ENCODE data around the gene STARD7.
"Not testable (repeated sequence)": the region's sequence is repeated elsewhere in the genome, so short reads cannot be mapped to it uniquely, and the experiment has no call there.

Gene STARD7

GRCh38 chr2:96241900-96242611 lies 33.4 kb upstream of the STARD7 start:
- Mint-ChIP-seq H3K36me3 (ENCODE audit: low read depth) (no peaks in the 10 kb centered on the region), H3K27me3 (no peaks in the 10 kb centered on the region), H3K9me3 (no peaks in the 10 kb centered on the region), H3K4me3 (peak overlapping the region; percentile 38), H3K4me1 (ENCODE audit: low read depth) (peaks cover 48% of the 10 kb centered on the region), H3K27ac (peak overlapping the region; percentile 82)

GRCh38 chr2:96241227-96241626 lies 32.6 kb upstream of the STARD7 start:
- peaks cover 42% of the 10 kb centered on the region for H3K4me1 Mint-ChIP-seq (ENCODE audit: low read depth)
- H3K27ac Mint-ChIP-seq: peak overlapping the region; percentile 82
- peak overlapping the region; percentile 38 for H3K4me3 Mint-ChIP-seq
- H3K36me3 Mint-ChIP-seq (ENCODE audit: low read depth): no peaks in the 10 kb centered on the region
- no peaks in the 10 kb centered on the region for H3K9me3 Mint-ChIP-seq
- H3K27me3 Mint-ChIP-seq: no peaks in the 10 kb centered on the region

GRCh38 chr2:96240341-96241038 lies 31.9 kb upstream of the STARD7 start:
- peak overlapping the region; percentile 82 for H3K27ac Mint-ChIP-seq
- no peaks in the 10 kb centered on the region for H3K36me3 Mint-ChIP-seq (ENCODE audit: low read depth)
- H3K4me1 Mint-ChIP-seq (ENCODE audit: low read depth): peaks cover 35% of the 10 kb centered on the region
- H3K9me3 Mint-ChIP-seq: no peaks in the 10 kb centered on the region
- H3K4me3 Mint-ChIP-seq: no peak overlapping the region
- no peaks in the 10 kb centered on the region for H3K27me3 Mint-ChIP-seq

DNA sequence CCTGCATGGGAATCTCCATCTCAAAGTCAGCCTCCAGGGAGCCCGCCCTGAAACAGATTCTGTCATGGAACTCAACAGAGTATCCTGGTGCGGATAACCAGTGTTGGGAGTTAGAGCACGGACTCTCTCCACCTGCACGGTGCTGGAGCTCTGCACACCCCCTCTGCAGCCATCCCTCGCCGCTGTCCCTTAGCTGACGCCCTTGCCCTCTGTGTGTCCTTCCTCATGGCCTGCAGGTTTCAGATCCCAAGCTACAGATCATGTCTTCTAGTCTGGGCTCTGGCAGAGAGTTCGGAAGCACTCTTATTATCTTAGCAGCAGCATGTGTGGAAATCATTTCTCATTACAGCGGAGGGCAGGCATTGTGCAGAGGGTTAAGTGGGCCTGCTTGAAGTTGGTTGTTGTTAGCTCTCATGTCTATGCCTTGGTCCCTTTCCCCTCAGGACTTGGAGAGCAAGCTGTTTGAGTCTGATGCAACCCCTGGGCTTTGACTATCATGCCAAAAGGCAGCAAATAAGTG lies 31.2 kb upstream of the STARD7 start:
- H3K4me3 Mint-ChIP-seq: no peak overlapping the region
- no peaks in the 10 kb centered on the region for H3K9me3 Mint-ChIP-seq
- H3K27me3 Mint-ChIP-seq: no peaks in the 10 kb centered on the region
- H3K4me1 Mint-ChIP-seq (ENCODE audit: low read depth): peaks cover 32% of the 10 kb centered on the region
- H3K27ac Mint-ChIP-seq: no peak overlapping the region
- no peaks in the 10 kb centered on the region for H3K36me3 Mint-ChIP-seq (ENCODE audit: low read depth)

DNA sequence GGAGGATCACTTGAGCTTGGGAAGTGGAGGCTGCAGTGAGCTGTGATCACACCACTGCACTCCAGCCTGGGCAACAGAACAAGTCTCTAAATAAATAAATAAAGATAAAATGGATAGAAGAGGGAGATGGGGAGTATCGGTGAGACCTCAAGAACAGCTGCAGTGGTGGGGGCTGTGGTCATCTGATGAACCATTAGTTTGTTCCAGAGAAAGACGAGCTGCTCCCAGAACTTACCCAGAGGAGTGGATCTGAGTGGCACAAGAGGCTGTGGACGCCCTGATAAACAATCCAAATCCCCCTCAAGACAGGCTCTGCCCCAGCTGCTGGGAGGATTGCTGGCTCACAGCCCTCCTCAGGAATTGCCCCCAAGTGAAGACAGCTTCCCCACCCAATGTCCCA lies 30.5 kb upstream of the STARD7 start:
- H3K27me3 Mint-ChIP-seq: no peaks in the 10 kb centered on the region
- no peak overlapping the region for H3K4me3 Mint-ChIP-seq
- H3K27ac Mint-ChIP-seq: no peak overlapping the region
- peaks cover 32% of the 10 kb centered on the region for H3K4me1 Mint-ChIP-seq (ENCODE audit: low read depth)
- H3K36me3 Mint-ChIP-seq (ENCODE audit: low read depth): no peaks in the 10 kb centered on the region
- H3K9me3 Mint-ChIP-seq: no peaks in the 10 kb centered on the region

DNA sequence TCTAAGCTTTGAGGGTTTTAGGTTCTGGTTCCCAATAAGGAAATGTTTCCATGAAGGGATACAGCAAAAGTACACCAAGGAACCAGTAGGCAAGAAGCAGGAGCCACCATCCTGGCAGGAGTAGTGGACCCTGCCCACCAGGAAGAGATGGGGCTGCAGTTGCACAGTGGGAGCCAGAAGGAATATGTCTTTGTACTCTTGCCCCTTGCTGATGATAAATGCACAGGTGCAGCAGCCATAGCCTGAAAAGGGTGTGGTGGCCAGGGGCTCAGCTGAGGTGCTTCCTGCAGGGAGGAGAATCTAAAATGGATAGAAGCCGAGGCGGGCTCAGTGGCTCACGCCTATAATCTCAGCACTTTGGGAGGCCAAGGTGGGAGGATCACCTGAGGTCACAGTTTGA lies 29.6 kb upstream of the STARD7 start:
- H3K4me3 Mint-ChIP-seq: no peak overlapping the region
- H3K27me3 Mint-ChIP-seq: no peaks in the 10 kb centered on the region
- no peak overlapping the region for H3K27ac Mint-ChIP-seq
- H3K36me3 Mint-ChIP-seq (ENCODE audit: low read depth): no peaks in the 10 kb centered on the region
- no peaks in the 10 kb centered on the region for H3K9me3 Mint-ChIP-seq
- peaks cover 35% of the 10 kb centered on the region for H3K4me1 Mint-ChIP-seq (ENCODE audit: low read depth)

DNA sequence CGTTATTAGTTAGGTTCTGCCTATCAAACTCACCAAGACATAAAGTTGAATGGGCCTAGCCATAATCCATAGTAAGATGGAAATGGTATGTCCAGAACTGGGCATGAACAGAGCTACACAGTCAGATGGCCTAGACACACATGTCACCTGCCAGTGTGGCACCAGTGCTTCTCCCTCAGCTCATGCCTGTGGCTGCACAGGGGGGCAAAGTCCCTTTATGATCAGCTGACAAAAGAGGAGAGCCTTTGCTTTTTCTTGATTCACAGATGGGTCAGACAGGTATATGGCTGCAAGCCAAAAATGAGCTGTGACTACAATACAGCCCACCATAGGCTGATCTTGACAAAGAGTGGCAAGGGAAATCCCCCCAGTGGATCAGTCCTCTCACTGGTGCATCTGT lies 28.3 kb upstream of the STARD7 start:
- Mint-ChIP-seq H3K36me3 (ENCODE audit: low read depth) (no peaks in the 10 kb centered on the region), H3K27me3 (no peaks in the 10 kb centered on the region), H3K9me3 (no peaks in the 10 kb centered on the region), H3K4me1 (ENCODE audit: low read depth) (peaks cover 21% of the 10 kb centered on the region), H3K27ac (no peak overlapping the region), H3K4me3 (no peak overlapping the region)

- Mint-ChIP-seq H3K4me1 (ENCODE audit: low read depth) (peaks cover 6% of the 10 kb centered on the region), H3K36me3 (ENCODE audit: low read depth) (no peaks in the 10 kb centered on the region), H3K27me3 (no peaks in the 10 kb centered on the region), H3K9me3 (no peaks in the 10 kb centered on the region), H3K4me3 (no peak overlapping the region), H3K27ac (no peak overlapping the region)
Observed at GRCh38 chr2:96233880-96234316, 25.3 kb upstream of the STARD7 start.

DNA sequence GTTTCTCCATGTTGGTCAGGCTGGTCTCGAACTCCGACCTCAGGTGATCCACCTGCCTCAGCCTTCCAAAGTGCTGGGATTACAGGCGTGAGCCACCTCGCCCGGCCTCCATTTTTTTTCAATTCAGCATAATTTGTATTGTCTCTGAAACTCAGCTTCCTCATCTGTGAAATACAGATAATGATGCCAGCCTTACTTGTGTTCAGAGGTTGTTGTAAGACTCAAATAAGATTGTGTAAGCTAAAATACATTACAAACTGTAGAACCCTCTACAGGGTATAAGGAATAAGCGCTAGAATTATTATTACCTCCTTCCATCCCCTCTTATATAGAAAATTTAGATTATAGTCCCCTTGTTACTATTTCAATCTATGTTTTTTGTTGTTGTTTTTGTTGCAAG lies 24.8 kb upstream of the STARD7 start:
- Mint-ChIP-seq H3K27ac (no peak overlapping the region), H3K4me1 (ENCODE audit: low read depth) (peaks cover 6% of the 10 kb centered on the region), H3K4me3 (no peak overlapping the region), H3K27me3 (no peaks in the 10 kb centered on the region), H3K9me3 (no peaks in the 10 kb centered on the region), H3K36me3 (ENCODE audit: low read depth) (no peaks in the 10 kb centered on the region)

- Mint-ChIP-seq H3K9me3 (no peaks in the 10 kb centered on the region), H3K4me1 (ENCODE audit: low read depth) (peaks cover 6% of the 10 kb centered on the region), H3K27ac (no peak overlapping the region), H3K4me3 (no peak overlapping the region), H3K27me3 (no peaks in the 10 kb centered on the region), H3K36me3 (ENCODE audit: low read depth) (no peaks in the 10 kb centered on the region)
Observed at GRCh38 chr2:96231316-96231715, 22.7 kb upstream of the STARD7 start.

GRCh38 chr2:96225016-96225533 lies 16.4 kb upstream of the STARD7 start:
- peaks cover 9% of the 10 kb centered on the region for H3K4me1 Mint-ChIP-seq (ENCODE audit: low read depth)
- H3K9me3 Mint-ChIP-seq: no peaks in the 10 kb centered on the region
- no peak overlapping the region for H3K4me3 Mint-ChIP-seq
- H3K36me3 Mint-ChIP-seq (ENCODE audit: low read depth): no peaks in the 10 kb centered on the region
- H3K27ac Mint-ChIP-seq: peak overlapping the region; percentile 34
- H3K27me3 Mint-ChIP-seq: no peaks in the 10 kb centered on the region

DNA sequence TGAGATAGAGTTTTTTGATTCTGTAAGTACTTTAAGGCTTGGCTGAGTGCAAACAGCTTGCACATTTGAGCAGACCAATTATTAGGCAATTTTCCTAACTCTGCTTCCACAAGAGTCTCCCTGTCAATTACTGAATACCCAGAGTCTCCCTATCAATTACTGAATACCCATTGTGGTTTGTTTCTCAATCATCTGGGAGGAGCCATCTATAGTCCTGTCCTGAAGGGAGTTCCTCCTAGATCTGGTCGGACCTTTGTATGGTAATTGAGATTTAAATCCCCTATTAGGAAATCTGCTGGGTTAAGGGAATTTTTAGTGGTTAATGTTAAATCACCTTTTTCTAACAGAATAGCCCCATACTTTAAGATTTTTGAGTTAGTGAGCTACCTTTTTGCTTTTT lies 12.5 kb upstream of the STARD7 start:
- not testable (repeated sequence) for H3K9me3 Mint-ChIP-seq; H3K4me3 Mint-ChIP-seq; H3K27ac Mint-ChIP-seq; H3K36me3 Mint-ChIP-seq (ENCODE audit: low read depth); H3K4me1 Mint-ChIP-seq (ENCODE audit: low read depth); H3K27me3 Mint-ChIP-seq

DNA sequence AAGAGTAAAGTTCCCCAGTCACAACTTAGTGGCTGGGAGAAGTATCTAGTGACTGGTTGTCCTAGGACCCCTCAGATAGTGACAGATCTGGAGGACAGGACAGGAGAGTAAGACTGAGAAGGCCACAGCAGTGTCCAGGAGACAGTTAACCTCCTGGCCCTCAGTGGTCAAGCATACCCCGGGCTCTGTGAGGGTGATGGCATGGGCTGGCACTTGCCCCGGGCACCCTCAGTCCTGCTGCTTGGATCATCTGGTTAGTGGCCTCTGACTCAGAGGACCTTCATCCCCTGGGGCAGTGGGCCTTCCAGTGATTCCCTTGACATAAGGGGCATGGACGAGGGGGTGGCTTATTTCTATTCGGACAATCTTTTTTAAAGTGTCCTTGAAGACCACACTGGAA lies 11.3 kb upstream of the STARD7 start:
- H3K27ac Mint-ChIP-seq; H3K4me1 Mint-ChIP-seq (ENCODE audit: low read depth); H3K27me3 Mint-ChIP-seq; H3K9me3 Mint-ChIP-seq; H3K4me3 Mint-ChIP-seq; H3K36me3 Mint-ChIP-seq (ENCODE audit: low read depth): not testable (repeated sequence)

- H3K27ac Mint-ChIP-seq: no peak overlapping the region
- no peaks in the 10 kb centered on the region for H3K4me1 Mint-ChIP-seq (ENCODE audit: low read depth)
- H3K9me3 Mint-ChIP-seq: no peaks in the 10 kb centered on the region
- no peak overlapping the region for H3K4me3 Mint-ChIP-seq
- H3K36me3 Mint-ChIP-seq (ENCODE audit: low read depth): no peaks in the 10 kb centered on the region
- no peaks in the 10 kb centered on the region for H3K27me3 Mint-ChIP-seq
Observed at GRCh38 chr2:96218508-96219131, 10.0 kb upstream of the STARD7 start.

DNA sequence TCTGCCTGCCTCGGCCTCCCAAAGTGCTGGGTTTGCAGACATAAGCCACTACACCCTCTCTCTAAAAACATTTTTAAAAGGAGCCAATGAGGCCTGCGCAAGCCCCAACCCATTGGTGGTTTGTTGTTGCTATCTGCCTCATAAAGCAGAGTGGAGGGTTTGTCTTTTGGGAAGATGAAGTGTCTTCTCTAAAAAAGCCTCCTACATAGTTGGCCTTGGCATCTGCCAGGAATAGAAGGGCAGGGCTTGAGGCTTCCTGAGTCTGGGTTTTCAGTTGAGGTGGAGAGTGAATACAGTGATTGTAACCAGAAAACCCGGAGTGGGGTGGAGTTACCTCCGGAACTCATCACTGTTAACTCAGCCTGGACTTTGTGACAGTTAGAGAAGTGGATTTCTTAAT lies 5.9 kb upstream of the STARD7 start:
- Mint-ChIP-seq H3K27ac (no peak overlapping the region), H3K4me3 (no peak overlapping the region), H3K9me3 (no peaks in the 10 kb centered on the region), H3K36me3 (ENCODE audit: low read depth) (no peaks in the 10 kb centered on the region), H3K27me3 (no peaks in the 10 kb centered on the region), H3K4me1 (ENCODE audit: low read depth) (peaks cover 8% of the 10 kb centered on the region)
